T-cell (primary cell): ENCODE data around the gene FBXL12. TPM values are rescaled to one million over a fixed set of nuclear protein-coding genes. Genes with fewer than 3 reads are reported as not detected.
A peak's percentile ranks its signal among the peaks of the same experiment; 100 is the strongest.

Source experiments
- ATAC-seq, 4 experiments: fragments of 200-7000 bp in 3 of 4; fragments of 150-1000 bp in 1 of 4; cut with Tn5 transposase; replicated peaks in 1 of 4; 1 replicate in 3 of 4; 2 replicates in 1 of 4; pipeline ENCODE4 v1.10.0; 2021; ENCODE audit warnings: moderate library complexity in 3 of 4, mild to moderate bottlenecking in 2 of 4, moderate number of reproducible peaks in 1 of 4
- CTCF ChIA-PET, 2 donors: fragments of 300-600 bp; sonication (Branson Sonifier 250); formaldehyde crosslinking; loops; one replicate each; lab custom pipeline; 2022; ENCODE audit warnings: antibody characterized with exemption in 2 of 2; lab: Charles Lee
- POLR2A ChIA-PET, 2 donors: fragments of 300-600 bp; sonication (Branson Sonifier 250); formaldehyde crosslinking; loops; one replicate each; lab custom pipeline; 2022; ENCODE audit warnings: antibody characterized with exemption in 2 of 2; lab: Charles Lee
- DNase-seq, 35 experiments: peaks; one replicate each; pipeline versions ENCODE4 v3.0.0 to v3.0.0-alpha.2; 2013 to 2023
- H3K27ac ChIP-seq: one replicate; pipeline ENCODE4 v1.5.1; 2013; ENCODE audit warnings: low read length
- H3K27me3 ChIP-seq, 2 experiments: replicated peaks in 1 of 2; 1 replicate in 1 of 2; 2 replicates in 1 of 2; pipeline versions ENCODE4 v1.6.1 to v1.7.0; 2013; ENCODE audit warnings: low read length in 1 of 2, mixed read lengths in 1 of 2; ENCODE audit not compliant: control insufficient read depth in 2 of 2, insufficient read depth in 2 of 2; ENCODE audit errors: extremely low read depth in 1 of 2
- H3K36me3 ChIP-seq, 2 donors: 1 replicate in 1 of 2; 2 replicates in 1 of 2; pipeline versions ENCODE4 v1.6.1 to v1.7.0; 2013; ENCODE audit warnings: low read length in 1 of 2; ENCODE audit not compliant: control insufficient read depth in 2 of 2, insufficient read depth in 1 of 2; ENCODE audit errors: extremely low read depth in 1 of 2
- H3K4me1 ChIP-seq, 2 experiments: 1 replicate in 1 of 2; 2 replicates in 1 of 2; pipeline versions ENCODE4 v1.6.1 to v1.7.0; 2013; ENCODE audit warnings: low read length in 2 of 2, mixed read lengths in 1 of 2; ENCODE audit not compliant: insufficient read depth in 2 of 2, control insufficient read depth in 1 of 2; ENCODE audit errors: extremely low read depth in 1 of 2
- H3K4me3 ChIP-seq, 2 donors: 1 replicate in 1 of 2; 2 replicates in 1 of 2; pipeline versions ENCODE4 v1.5.1 to v1.7.0; 2013; ENCODE audit warnings: mild to moderate bottlenecking in 2 of 2, low read length in 1 of 2, moderate library complexity in 1 of 2; ENCODE audit not compliant: control insufficient read depth in 1 of 2; ENCODE audit errors: extremely low read depth in 1 of 2
- H3K9me3 ChIP-seq: 2 replicates; pipeline ENCODE4 v1.7.0; 2013
- H3K27ac Mint-ChIP-seq, 2 donors: one replicate each; pipeline ENCODE4 v1.8.0; 2020 to 2021; ENCODE audit warnings: mild to moderate bottlenecking in 2 of 2, mixed read lengths in 2 of 2
- H3K27me3 Mint-ChIP-seq, 2 donors: one replicate each; pipeline ENCODE4 v1.8.0; 2021 to 2022; ENCODE audit warnings: mixed read lengths in 2 of 2
- H3K36me3 Mint-ChIP-seq: one replicate; pipeline ENCODE4 v1.8.0; 2021; ENCODE audit warnings: mixed read lengths
- H3K4me1 Mint-ChIP-seq, 3 donors: one replicate each; pipeline ENCODE4 v1.8.0; 2020 to 2022; ENCODE audit warnings: mixed read lengths in 3 of 3, mild to moderate bottlenecking in 1 of 3
- H3K4me3 Mint-ChIP-seq, 3 donors: one replicate each; pipeline ENCODE4 v1.8.0; 2020 to 2022; ENCODE audit warnings: mild to moderate bottlenecking in 3 of 3, mixed read lengths in 3 of 3, moderate library complexity in 3 of 3
- H3K9me3 Mint-ChIP-seq, 3 donors: one replicate each; pipeline ENCODE4 v1.8.0; 2020 to 2022; ENCODE audit warnings: mixed read lengths in 3 of 3
- WGBS: methylation state at CpG from one replicate; pipeline ENCODE4 v1.1.5; 2013; ENCODE audit warnings: missing lambda C conversion rate; ENCODE audit not compliant: insufficient coverage; 5-methylcytosine and 5-hydroxymethylcytosine counted together
- total RNA-seq, 35 experiments: library from RNA in 6 of 35; stranded (reverse) in 6 of 35; fragments of 120-200 nt in 1 of 35; gene quantifications; one replicate each; pipeline versions ENCODE4 v1.2.1 to v1.2.4 and lab custom pipeline; 2013 to 2026

The FBXL12 gene
- total RNA-seq, 5 donors from 2014 or later (not counting 1 experiment from before 2014, with no cell fraction given): 31.5 to 37.7 (median 35.0) TPM

DNA sequence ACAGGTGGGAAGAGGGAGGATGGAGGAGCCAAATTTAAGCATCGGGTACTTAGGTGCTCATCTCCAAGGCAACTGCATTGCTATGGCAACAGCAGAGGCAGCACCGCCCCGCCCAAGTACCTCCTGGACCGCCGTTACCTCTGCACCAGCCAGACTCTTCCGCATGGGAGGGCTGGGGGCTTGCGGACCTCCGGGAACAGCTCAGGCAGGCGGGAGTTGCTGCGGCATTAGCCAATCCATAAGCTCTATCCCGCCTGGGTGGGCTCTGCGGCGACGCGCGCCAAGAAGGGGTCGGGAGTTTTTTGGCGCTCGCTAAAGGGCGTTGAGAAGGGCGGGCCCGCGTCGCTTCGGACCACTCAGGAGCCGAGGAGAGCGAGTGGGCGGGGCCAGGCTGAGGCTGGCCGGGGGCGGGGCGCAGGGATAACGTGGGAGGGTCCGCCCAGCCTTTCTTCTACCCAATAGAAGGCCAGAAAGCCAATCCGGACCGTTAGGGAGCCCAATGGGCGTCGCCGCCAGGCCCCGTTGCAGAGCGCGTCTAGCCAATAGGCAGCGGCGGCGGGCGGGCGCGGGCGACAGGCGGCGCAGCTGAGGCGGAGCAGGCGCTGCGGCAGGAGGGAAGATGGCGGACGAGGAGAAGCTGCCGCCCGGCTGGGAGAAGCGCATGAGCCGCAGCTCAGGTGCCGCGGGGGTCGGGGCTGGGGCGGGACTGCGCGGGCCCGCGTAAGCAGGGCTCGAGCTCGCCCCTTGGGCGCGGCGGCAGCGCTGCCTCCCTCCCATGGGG lies 16.0 kb upstream of the FBXL12 start, which contains the start of gene PIN1:
Gene PIN1, plus strand, starts transcription at position 593 of the 781 bp plus-strand sequence. Its CDS starts 27 bp downstream, at position 620.
- peak within 1 kb of the TSS; percentile 64 for H3K27ac ChIP-seq
- WGBS: under 1% methylated on average over 73 of the region's 73 CpGs
- peak within 1 kb of the TSS; percentile 70 to 76 for H3K4me3 ChIP-seq
- no peaks in the 10 kb centered on the region for H3K27me3 Mint-ChIP-seq
- peak within 1 kb of the TSS; percentile 92 to 94 for H3K27ac Mint-ChIP-seq
- ChIA-PET POLR2A (interaction anchor here (0.6 to 0.7 kb wide), 3 partner anchors 644 to 1965 kb away, joined by 3 to 4 read pairs (median 4); no protein-coding TSS in a partner anchor), CTCF (interaction anchor here (0.6 to 1.0 kb wide), 3 partner anchors 250 to 1546 kb away, joined by 3 to 4 read pairs (median 3); partner anchors contain the start of gene EIF3G (in 1 of the 2))
- ATAC-seq: peak; percentile 95 to 98 (median 96)
- peaks cover 6 to 35% of the 10 kb centered on the region in 2 experiments for H3K4me1 ChIP-seq
- peaks cover 11 to 27% (median 23%) of the 10 kb centered on the region in 3 donors for H3K4me1 Mint-ChIP-seq
- H3K4me3 Mint-ChIP-seq: peak within 1 kb of the TSS; percentile 82 to 90 (median 89)
- peaks cover 4% of the 10 kb centered on the region for H3K36me3 Mint-ChIP-seq
- DNase-seq: peak; percentile 97 to 100 (median 99)
- no peaks in the 10 kb centered on the region for H3K9me3 ChIP-seq
- no peaks in the 10 kb centered on the region for H3K27me3 ChIP-seq
- H3K9me3 Mint-ChIP-seq: no peaks in the 10 kb centered on the region
- peaks cover 8 to 23% of the 10 kb centered on the region in 2 donors for H3K36me3 ChIP-seq

DNA sequence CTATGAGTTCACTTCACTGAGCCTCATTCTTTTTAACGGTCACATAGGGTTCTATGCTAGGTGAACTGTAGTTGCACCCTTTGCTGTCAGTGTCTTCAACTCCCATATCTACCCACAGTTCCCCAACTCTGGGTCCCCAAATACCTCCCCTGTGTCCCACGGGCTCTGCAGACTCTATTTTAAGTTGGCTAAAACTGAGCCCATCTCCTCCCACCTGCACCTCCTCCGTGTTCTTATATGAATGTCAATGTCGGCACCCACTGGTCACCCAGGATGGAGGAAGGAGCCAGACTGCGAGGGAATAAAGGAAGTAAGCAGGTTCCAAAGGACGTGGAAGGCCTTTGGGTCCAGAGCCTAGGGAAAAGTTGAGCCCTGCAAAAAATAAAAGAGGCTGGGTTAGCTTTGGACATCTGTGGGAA lies 15.4 kb upstream of the FBXL12 start:
- ChIA-PET POLR2A (interaction anchor here in 1 of 2 donors (0.7 kb wide), 1 partner anchor 1965 kb away, joined by 4 read pairs; no protein-coding TSS in a partner anchor), CTCF (interaction anchor here (0.6 to 1.0 kb wide), 2 partner anchors 249 to 286 kb away, joined by 3 to 4 read pairs; partner anchors contain the start of gene EIF3G (in 1 of the 2))
- Mint-ChIP-seq H3K4me3 (peak overlapping the region; percentile 82 to 90 (median 89)), H3K4me1 (peaks cover 11 to 29% (median 26%) of the 10 kb centered on the region in 3 donors), H3K27ac (peak overlapping the region; percentile 92 to 94), H3K9me3 (no peaks in the 10 kb centered on the region), H3K36me3 (peaks cover 4% of the 10 kb centered on the region), H3K27me3 (no peaks in the 10 kb centered on the region)
- Histone ChIP-seq H3K9me3 (no peaks in the 10 kb centered on the region), H3K36me3 (peaks cover 8 to 21% of the 10 kb centered on the region in 2 donors), H3K4me1 (peaks cover 6 to 35% of the 10 kb centered on the region in 2 experiments), H3K27ac (peak overlapping the region; percentile 64), H3K27me3 (no peaks in the 10 kb centered on the region), H3K4me3 (peak overlapping the region; percentile 70 to 76)
- ATAC-seq: no peak
- DNase-seq: no peak
- 94% methylated on average over 3 of the region's 6 CpGs for WGBS

DNA sequence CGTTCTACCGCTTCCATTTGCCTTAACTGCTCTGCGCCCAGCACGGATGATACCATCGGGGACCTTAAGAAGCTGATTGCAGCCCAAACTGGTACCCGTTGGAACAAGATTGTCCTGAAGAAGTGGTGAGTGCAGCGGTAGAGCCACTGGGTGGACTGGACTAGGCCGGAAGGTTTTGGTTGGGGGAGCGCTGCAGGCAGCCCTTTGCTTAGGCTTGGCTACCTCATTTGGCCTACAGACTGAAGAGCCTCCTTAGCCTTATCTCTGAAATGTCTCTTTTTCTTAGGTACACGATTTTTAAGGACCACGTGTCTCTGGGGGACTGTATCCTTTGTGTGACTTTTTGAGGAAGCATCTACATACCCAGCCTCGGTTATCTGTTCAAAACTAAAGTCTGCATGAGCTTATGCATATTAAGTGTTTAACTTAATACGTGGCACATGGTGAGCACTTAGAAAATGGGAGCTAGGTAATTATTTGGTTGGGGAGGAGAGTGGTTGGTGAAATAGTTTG lies 9.7 kb upstream of the FBXL12 start:
- no peaks in the 10 kb centered on the region for H3K27me3 Mint-ChIP-seq
- peak overlapping the region; percentile 66 for H3K27ac ChIP-seq
- CTCF ChIA-PET: no interaction called here

DNA sequence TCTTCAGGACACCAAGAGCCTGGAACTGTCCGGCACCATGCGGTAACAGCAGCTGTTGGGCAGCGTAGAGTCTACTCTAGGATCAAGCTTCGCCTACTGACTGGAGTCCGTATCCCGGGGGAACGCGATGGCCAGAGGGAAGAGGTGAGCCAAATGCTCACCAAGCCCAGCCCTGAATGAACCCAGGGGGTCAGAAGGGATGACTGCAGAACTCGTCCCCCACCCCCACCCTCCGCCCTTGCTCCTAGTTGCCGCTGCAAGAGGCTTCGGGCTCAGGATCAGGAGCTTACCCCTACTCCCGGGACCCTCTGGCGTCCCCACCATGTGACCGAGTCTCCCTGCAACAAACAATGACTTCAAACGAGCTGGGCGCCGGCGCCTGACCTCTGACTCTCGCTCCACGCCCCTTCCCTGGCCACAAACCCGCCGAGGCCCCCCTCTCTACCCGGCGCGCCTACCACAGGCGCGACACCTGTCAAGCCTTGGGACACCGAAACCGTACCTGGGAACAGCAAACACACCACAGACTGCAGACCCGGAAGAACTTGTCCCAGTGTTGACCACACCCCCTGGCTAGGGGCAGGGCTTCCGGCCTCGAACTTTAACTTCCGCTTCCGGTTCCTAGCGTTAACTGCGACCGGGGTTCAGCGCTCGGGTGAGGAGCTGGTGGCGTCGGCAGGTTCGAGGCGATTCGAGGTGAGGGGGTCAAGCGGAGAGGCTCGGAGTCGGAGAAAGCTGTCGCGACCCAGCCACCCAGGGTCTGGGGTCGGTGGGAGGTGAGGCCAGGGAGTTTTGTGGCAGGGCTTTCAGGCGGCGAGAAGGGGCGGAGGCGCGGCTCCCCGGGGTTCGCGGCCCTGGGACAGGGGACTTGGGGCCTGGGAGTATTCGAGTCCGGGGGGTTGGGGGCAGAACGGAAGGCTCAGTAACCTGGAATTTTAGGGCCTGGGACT lies 8.7 kb upstream of the FBXL12 start, which contains the start of gene UBL5:
Gene UBL5, plus strand, starts transcription at position 630 of the 950 bp plus-strand sequence. CDS start 420 bp downstream, outside the sequence.
- H3K9me3 Mint-ChIP-seq: no peaks in the 10 kb centered on the region
- peaks cover 16% of the 10 kb centered on the region for H3K36me3 Mint-ChIP-seq
- Histone ChIP-seq H3K4me1 (peaks cover 12 to 34% of the 10 kb centered on the region in 2 experiments), H3K27me3 (no peaks in the 10 kb centered on the region), H3K4me3 (peak within 1 kb of the TSS; percentile 68 to 88), H3K36me3 (peaks cover 4 to 13% of the 10 kb centered on the region in 2 donors), H3K27ac (peak within 1 kb of the TSS; percentile 66), H3K9me3 (no peaks in the 10 kb centered on the region)
- ChIA-PET POLR2A (no interaction called here), CTCF (interaction anchor here (0.5 to 0.7 kb wide), 3 partner anchors 280 to 1709 kb away, joined by 3 read pairs; no protein-coding TSS in a partner anchor)
- DNase-seq: peak; percentile 79 to 94 (median 87)
- peak within 1 kb of the TSS; percentile 95 to 99 for H3K27ac Mint-ChIP-seq
- H3K4me3 Mint-ChIP-seq: peak within 1 kb of the TSS; percentile 99 to 100 (median 100)
- H3K27me3 Mint-ChIP-seq: no peaks in the 10 kb centered on the region
- ATAC-seq: peak; percentile 93 to 98 (median 96)
- H3K4me1 Mint-ChIP-seq: peaks cover 21 to 35% (median 31%) of the 10 kb centered on the region in 3 donors
- under 1% methylated on average over 58 of the region's 62 CpGs for WGBS

More for the DNA sequence above, 9.7 kb upstream of the FBXL12 start:
- peak overlapping the region; percentile 65 to 99 for H3K27ac Mint-ChIP-seq
- no peaks in the 10 kb centered on the region for H3K9me3 ChIP-seq
- peaks cover 4 to 13% of the 10 kb centered on the region in 2 donors for H3K36me3 ChIP-seq
- no peaks in the 10 kb centered on the region for H3K27me3 ChIP-seq
- no peaks in the 10 kb centered on the region for H3K9me3 Mint-ChIP-seq
- peak overlapping the region; percentile 99 to 100 (median 100) for H3K4me3 Mint-ChIP-seq
- peaks cover 13% of the 10 kb centered on the region for H3K36me3 Mint-ChIP-seq
- ATAC-seq (no peak), DNase-seq (no peak)
- H3K4me3 ChIP-seq: peak overlapping the region; percentile 68 to 88
- 52% methylated on average over 10 of the region's 13 CpGs for WGBS
- POLR2A ChIA-PET: interaction anchor here in 1 of 2 donors (0.5 kb wide), 1 partner anchor 1814 kb away, joined by 7 read pairs; no protein-coding TSS in a partner anchor
- H3K4me1 Mint-ChIP-seq: peaks cover 21 to 34% (median 31%) of the 10 kb centered on the region in 3 donors
- H3K4me1 ChIP-seq: peaks cover 12 to 34% of the 10 kb centered on the region in 2 experiments

DNA sequence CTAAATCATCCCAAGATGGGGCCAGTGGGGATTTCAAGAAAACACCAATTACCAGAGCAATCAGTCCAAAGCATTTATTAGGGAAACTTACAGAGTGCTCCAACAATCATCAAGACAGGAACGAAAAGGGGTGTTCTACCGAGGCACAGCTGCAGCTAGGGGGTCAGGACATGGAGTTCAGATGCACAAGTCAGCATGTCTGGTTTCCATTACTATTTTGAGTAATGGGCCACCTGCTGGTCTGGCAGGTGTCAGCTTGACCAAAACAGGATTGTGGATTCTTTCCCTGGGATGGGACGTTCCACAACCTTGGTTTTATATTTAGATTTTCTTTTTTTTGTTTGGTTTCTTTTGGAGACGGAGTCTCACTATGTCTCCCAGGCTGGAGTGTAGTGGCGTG lies 4.9 kb upstream of the FBXL12 start:
- peaks cover 27 to 37% (median 29%) of the 10 kb centered on the region in 3 donors for H3K4me1 Mint-ChIP-seq
- DNase-seq (no peak), ATAC-seq (no peak)
- Histone ChIP-seq H3K27me3 (no peaks in the 10 kb centered on the region), H3K27ac (no peak overlapping the region), H3K9me3 (no peaks in the 10 kb centered on the region), H3K36me3 (peaks cover 0 to 2% of the 10 kb centered on the region in 2 donors), H3K4me3 (no peak overlapping the region), H3K4me1 (peaks cover 16 to 36% of the 10 kb centered on the region in 2 experiments)
- 98% methylated on average over 5 of the region's 5 CpGs for WGBS
- no peaks in the 10 kb centered on the region for H3K9me3 Mint-ChIP-seq
- ChIA-PET CTCF (no interaction called here), POLR2A (no interaction called here)
- no peak overlapping the region for H3K4me3 Mint-ChIP-seq
- no peak overlapping the region for H3K27ac Mint-ChIP-seq
- peaks cover 16% of the 10 kb centered on the region for H3K36me3 Mint-ChIP-seq
- no peaks in the 10 kb centered on the region for H3K27me3 Mint-ChIP-seq
